ENCODE results near the gene CELA2B. TPM values are rescaled to one million over a fixed set of nuclear protein-coding genes. Genes with fewer than 3 reads are reported as not detected.
"Not testable (repeated sequence)": the region's sequence is repeated elsewhere in the genome, so short reads cannot be mapped to it uniquely, and the experiment has no call there.

The CELA2B gene
- total RNA-seq, 1 experiment from 2014 or later = not detected

GRCh38 chr1:15515022-15515663 lies 39.2 kb downstream of the CELA2B start:
- Mint-ChIP-seq H3K36me3 (peaks cover 27% of the 10 kb centered on the region), H3K4me3 (no peak overlapping the region), H3K9me3 (no peaks in the 10 kb centered on the region), H3K27me3 (ENCODE audit: low read depth) (no peaks in the 10 kb centered on the region), H3K27ac (0 out of 2 replicates have a peak overlapping the region, but pooled peaks have one; percentile 33), H3K4me1 (peaks cover 13% of the 10 kb centered on the region)
- ChIA-PET POLR2A (no interaction called here), CTCF (no interaction called here)
- DNase-seq (ENCODE audit: low spot score) = no peak
- no peak for ATAC-seq
- TF ChIP-seq CTCF (IDR thresholded peaks at IDR 0.05) (no peak), E2F1 (CRISPR knock-in tag; IDR thresholded peaks at IDR 0.05) (no peak), STAT6 (CRISPR knock-in tag; conservative IDR thresholded peaks at IDR 0.05; ENCODE audit: low read depth) (no peak), NR1H2 (CRISPR knock-in tag; IDR thresholded peaks at IDR 0.05) (no peak), TCF7 (CRISPR knock-in tag; IDR thresholded peaks at IDR 0.05; ENCODE audit: low read depth) (no peak), ZNF232 (CRISPR knock-in tag; IDR thresholded peaks at IDR 0.05) (no peak), ZBTB21 (CRISPR knock-in tag; IDR thresholded peaks at IDR 0.05; ENCODE audit: borderline replicate concordance) (no peak)
- TF ChIP-seq, protein P1, sequence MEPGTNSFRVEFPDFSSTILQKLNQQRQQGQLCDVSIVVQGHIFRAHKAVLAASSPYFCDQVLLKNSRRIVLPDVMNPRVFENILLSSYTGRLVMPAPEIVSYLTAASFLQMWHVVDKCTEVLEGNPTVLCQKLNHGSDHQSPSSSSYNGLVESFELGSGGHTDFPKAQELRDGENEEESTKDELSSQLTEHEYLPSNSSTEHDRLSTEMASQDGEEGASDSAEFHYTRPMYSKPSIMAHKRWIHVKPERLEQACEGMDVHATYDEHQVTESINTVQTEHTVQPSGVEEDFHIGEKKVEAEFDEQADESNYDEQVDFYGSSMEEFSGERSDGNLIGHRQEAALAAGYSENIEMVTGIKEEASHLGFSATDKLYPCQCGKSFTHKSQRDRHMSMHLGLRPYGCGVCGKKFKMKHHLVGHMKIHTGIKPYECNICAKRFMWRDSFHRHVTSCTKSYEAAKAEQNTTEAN (CRISPR knock-in tag; IDR thresholded peaks at IDR 0.05) = no peak

DNA sequence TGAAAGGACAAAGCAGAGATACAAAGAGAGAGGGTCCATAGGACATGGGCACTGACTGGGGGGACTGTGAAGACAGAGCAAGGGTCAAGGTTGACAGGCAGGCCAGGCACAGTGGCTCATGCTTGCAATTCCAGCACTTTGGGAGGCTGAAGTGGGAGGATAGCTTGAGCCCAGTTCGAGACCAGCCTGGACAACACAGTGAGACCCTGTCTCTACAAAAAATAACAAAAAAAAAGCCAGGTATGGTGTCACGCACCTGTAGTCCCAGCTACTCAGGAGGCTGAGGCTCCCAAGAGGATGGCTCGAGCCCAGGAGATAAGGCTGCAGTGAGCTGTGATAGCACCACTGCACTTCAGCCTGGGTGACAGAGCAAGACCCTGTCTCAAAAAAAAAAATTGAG lies 43.7 kb downstream of the CELA2B start:
- no peaks in the 10 kb centered on the region for H3K9me3 Mint-ChIP-seq

DNA sequence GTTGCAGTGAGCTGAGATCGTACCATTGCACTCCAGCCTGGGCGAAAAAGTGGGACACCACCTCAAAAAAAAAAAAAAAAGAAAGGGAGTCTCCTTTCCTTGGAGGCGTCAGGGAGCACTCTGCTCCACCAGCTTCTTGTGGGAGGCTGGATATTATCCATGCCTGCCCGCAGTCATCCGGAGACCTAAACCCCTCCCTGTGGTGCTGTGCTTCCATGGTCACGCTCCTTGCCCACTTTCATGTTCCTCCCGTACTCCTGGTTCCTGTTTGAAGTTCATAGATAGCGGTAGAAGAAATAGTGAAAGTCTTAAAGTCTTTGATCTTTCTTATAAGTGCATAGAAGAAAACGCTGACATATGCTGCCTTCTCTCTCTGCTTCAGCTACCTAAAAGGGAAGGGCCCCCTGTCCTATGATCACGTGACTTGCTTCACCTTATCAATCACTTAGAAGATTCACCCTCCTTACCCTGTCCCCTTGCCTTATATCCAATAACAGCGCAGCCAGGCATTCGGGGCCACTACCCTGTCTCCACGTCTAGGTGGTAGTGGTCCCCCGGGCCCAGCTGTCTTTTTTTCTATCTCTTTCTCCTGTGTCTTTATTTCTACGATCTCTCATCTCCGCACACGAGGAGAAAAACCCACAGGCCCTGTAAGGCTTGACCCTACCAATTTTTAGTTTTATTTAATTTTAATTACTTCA lies 45.5 kb downstream of the CELA2B start:
- POLR2A ChIA-PET, H3K4me3 Mint-ChIP-seq: not testable (repeated sequence)

More for the DNA sequence above, 43.7 kb downstream of the CELA2B start:
- TF ChIP-seq, protein P2, sequence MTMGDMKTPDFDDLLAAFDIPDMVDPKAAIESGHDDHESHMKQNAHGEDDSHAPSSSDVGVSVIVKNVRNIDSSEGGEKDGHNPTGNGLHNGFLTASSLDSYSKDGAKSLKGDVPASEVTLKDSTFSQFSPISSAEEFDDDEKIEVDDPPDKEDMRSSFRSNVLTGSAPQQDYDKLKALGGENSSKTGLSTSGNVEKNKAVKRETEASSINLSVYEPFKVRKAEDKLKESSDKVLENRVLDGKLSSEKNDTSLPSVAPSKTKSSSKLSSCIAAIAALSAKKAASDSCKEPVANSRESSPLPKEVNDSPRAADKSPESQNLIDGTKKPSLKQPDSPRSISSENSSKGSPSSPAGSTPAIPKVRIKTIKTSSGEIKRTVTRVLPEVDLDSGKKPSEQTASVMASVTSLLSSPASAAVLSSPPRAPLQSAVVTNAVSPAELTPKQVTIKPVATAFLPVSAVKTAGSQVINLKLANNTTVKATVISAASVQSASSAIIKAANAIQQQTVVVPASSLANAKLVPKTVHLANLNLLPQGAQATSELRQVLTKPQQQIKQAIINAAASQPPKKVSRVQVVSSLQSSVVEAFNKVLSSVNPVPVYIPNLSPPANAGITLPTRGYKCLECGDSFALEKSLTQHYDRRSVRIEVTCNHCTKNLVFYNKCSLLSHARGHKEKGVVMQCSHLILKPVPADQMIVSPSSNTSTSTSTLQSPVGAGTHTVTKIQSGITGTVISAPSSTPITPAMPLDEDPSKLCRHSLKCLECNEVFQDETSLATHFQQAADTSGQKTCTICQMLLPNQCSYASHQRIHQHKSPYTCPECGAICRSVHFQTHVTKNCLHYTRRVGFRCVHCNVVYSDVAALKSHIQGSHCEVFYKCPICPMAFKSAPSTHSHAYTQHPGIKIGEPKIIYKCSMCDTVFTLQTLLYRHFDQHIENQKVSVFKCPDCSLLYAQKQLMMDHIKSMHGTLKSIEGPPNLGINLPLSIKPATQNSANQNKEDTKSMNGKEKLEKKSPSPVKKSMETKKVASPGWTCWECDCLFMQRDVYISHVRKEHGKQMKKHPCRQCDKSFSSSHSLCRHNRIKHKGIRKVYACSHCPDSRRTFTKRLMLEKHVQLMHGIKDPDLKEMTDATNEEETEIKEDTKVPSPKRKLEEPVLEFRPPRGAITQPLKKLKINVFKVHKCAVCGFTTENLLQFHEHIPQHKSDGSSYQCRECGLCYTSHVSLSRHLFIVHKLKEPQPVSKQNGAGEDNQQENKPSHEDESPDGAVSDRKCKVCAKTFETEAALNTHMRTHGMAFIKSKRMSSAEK (CRISPR knock-in tag; IDR thresholded peaks at IDR 0.05; ENCODE audit: borderline replicate concordance) = no peak
- TF ChIP-seq ZNF121 (CRISPR knock-in tag; IDR thresholded peaks at IDR 0.05) (0 out of 2 replicates have a peak, but pooled peaks have one; percentile 22), CBFB (CRISPR knock-in tag; IDR thresholded peaks at IDR 0.05; ENCODE audit: low read depth) (no peak)
- Mint-ChIP-seq H3K36me3 (peaks cover 18% of the 10 kb centered on the region), H3K4me3 (no peak overlapping the region), H3K27ac (0 out of 2 replicates have a peak overlapping the region, but pooled peaks have one; percentile 44), H3K27me3 (ENCODE audit: low read depth) (no peaks in the 10 kb centered on the region), H3K4me1 (peaks cover 22% of the 10 kb centered on the region)
- POLR2A ChIA-PET = no interaction called here
- DNase-seq (ENCODE audit: low spot score) (no peak), ATAC-seq (no peak)
- CTCF ChIA-PET = no interaction called here

More for the DNA sequence above, 45.5 kb downstream of the CELA2B start:
- H3K27ac Mint-ChIP-seq; H3K27me3 Mint-ChIP-seq (ENCODE audit: low read depth); DNase-seq (ENCODE audit: low spot score); H3K9me3 Mint-ChIP-seq; ATAC-seq; CTCF ChIA-PET: not testable (repeated sequence)
- Mint-ChIP-seq H3K36me3 (peaks cover 12% of the 10 kb centered on the region), H3K4me1 (peaks cover 31% of the 10 kb centered on the region)

Data from WTC11 (cell line).